Hematopoietic multipotent progenitor cell treated with erythropoietin and hydrocortisone succinate and interleukin-3 and kit ligand, for 6 days (in vitro differentiated cells): ENCODE results near the gene FBXO11.
"Not testable (repeated sequence)": the region's sequence is repeated elsewhere in the genome, so short reads cannot be mapped to it uniquely, and the experiment has no call there.

Experiments
- DNase-seq: peaks from one replicate; pipeline ENCODE4 v3.0.0-alpha.2; 2015

Gene FBXO11

GRCh38 chr2:47897883-47898731 is 8.2 kb downstream of the FBXO11 start:
- DNase-seq, result no peak

GRCh38 chr2:47897191-47897882 is 9.0 kb downstream of the FBXO11 start:
- DNase-seq, result not testable (repeated sequence)

DNA sequence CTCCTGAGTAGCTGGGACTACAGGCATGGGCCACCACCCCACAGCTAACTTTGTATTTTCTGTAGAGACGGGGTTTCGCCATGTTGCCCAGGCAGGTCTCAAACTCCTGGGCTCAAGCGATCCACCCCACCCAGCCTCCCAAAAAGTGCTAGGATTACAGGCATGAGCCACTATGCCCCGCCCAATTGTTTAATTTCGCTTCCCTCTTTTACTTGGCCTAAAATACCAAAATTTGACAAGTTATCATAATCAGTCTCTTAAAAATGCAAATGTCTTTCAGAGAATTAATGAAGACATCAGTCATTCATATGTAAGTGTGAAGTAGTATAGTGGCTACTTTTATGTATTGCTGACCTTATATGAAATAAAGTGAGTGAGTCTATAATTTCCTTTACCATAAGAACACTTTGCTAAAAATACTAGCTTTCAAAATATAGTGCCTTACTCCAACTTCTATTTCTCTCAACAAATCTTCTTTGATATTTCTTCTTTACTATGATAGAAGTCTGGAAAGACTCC is 9.8 kb downstream of the FBXO11 start:
- DNase-seq, result no peak

GRCh38 chr2:47893771-47894170 is 12.5 kb downstream of the FBXO11 start:
- DNase-seq, result peak; percentile 45

GRCh38 chr2:47892338-47892730 is 14.0 kb downstream of the FBXO11 start:
- DNase-seq, result no peak

DNA sequence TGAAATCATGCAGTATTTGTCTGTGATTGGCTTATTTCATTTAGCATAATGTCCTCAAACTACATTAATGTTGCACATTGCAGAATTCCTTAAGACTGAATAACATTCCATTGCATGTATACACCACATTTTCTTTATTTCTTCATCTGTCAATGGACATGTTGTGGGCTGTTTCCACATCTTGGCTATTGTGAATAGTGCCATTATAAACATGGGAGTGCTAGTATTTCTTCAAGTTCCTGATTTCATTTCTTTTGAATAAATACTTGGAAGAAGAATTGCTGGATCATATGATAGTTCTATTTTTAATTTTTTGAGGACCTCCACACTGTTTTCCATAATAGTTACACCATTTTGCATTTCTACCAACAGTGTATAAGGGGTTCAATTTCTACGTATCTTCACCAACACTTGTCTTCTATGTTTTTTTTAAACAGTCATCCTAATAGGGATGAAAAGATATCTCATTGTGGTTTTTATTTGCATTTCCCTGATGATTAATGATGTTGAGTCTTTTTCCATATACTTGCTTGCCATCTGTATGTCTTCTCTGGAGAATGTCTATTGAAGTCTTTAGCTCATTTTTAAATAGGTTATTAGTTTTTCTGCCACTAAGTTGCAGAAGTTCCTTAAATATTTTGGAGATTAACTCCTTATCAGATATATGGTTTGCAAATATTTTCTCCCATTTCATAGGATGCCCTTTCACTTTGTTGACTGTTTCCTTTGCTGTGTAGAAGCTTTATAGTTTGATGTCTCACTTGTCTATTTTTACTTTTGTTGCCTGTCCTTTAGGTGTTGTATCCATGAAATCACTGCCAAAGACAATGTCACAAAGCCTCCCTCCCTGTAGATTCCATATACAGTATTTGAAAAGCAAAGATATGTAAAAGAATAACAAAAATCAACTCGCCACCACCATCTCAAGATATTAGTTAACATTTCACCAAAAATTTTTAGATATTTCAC is 14.6 kb downstream of the FBXO11 start:
- no peak for DNase-seq

DNA sequence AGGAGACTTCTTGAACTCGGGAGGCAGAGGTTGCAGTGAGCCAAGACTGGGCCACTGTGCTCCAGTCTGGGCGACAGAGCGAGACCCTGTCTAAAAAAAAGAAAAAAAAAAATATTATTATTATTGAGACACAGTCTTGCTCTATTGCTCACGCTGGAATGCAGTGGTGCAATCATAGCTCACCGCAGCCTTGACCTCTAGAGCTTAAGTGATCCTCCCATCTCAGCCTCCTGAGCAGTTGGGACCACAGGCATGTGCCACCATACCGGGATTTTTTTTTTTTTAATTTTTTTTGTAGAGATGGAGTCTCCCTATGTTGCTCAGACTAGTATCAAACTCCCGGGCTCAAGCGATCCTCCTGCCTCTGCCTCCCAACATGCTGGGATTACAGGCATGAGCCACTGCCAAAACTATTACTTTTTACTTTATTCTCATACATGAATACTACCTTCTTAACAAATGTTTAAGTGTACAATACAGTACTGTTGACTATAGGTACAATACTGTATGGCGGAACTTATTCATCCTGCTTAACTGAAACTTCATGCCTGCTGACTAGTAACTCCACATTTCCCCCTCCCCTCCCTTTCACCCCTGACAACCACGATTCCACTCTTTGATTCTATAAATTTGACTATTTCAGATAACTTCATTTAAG is 15.5 kb downstream of the FBXO11 start:
- DNase-seq, result no peak

DNA sequence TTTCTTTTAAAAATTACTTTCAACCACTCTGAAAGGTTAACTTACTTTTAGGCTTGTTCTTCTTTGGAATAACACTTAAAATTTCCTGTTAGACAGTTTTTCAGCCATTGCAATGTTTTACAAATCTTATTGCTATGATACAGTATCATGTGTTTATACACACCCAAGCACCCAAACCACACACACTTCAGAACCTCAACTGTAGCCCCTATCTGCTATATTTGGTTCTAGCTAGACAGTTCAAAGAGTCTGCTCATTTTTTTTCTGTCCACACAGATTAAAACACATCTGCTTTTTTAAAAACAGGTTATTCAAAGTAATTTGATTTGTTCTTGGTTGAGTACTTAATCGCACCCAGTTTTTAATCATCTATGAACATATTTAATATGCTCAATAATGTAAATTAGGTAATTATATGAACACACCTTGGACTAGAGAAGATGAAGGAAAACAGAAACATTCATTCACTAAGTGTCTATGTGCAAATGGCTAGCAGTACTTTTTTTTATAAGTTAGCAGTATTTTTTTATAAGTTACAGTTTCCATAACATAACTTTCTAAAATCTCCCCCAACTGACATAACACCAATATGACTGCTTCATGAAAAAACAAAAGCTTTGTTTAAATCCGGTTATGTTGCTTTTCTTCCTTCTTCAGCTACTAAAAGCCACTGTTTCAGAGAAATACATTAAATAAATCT is 17.6 kb downstream of the FBXO11 start:
- peak; percentile 66 for DNase-seq

- DNase-seq, result no peak
Observed at GRCh38 chr2:47876912-47877311, 29.4 kb downstream of the FBXO11 start.

DNA sequence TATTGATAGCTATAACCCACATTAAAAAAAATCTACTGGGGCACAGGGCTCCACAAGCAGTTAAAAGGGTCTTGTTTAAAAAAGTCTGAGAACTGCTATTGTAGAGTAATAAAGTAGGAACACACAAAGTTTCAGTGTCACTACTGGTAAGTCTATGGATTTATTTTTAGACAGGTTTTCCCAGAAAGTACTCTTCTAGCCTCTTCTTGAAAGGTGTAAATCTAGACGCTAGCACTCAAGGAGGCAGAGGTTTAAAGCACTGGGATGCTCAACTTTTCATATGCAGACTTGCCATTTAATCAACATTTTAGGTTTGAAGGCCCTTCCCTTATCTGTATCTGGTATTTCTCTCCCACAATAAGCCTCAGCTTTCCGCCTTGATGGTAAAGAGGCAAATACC is 33.4 kb downstream of the FBXO11 start:
- no peak for DNase-seq

GRCh38 chr2:47870641-47871540 is 35.4 kb downstream of the FBXO11 start:
- peak; percentile 30 for DNase-seq

GRCh38 chr2:47869859-47870595 is 36.3 kb downstream of the FBXO11 start:
- no peak for DNase-seq

DNA sequence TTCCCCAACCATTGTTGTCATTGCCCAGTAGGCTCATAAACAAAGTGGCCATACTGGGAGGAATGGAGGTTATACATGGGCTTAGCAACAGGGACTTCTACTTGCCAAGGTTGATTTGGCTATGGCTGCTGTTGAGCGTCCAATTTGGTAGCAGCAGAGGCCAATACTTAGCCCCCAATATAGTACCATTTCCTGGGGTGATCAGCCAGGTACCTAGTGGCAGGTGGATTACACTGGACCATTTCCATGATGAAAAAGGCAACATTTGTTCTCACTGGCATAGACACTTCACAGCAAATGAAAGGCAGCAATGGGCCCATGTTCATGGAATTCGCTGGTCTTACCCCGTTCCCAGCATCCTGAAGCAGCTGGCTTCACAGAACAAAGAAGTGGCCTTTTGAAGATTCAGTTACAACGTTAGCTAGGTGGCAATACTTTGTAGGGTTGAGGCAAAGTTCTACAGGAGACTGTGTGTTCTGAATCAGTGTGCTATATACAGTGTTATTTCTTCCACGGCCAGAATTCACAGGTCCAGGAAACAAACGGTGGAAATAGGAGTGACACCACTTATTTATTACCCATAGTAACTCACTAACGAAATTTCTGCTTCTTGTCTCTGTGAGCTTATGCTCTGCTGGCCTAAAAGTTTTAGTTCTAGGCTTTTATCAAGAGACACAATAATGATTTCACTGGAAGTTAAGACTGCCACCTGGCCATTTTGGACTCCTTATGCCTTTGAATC is 37.5 kb downstream of the FBXO11 start:
- DNase-seq, result no peak

DNA sequence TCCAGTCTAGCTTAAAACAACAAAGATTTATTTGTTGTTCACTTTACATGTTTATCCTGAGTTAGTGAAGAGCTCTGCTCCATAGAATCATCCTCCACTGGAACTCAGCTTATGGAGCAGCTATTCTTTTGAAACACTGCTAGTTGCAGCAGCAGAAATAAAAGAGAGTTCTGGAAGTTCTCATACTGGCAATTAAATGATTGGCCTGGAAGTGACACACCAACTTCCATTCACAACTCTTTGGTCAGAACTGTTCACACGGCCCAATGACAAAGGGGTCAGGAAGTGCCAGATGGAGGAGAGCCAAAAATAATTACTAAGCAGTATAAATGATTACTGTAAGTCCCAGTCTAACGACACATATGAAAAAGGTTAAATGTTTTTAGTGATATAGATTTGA is 39.1 kb downstream of the FBXO11 start:
- DNase-seq, result peak; percentile 77

GRCh38 chr2:47864566-47864965 is 41.7 kb downstream of the FBXO11 start:
- no peak for DNase-seq

- DNase-seq, result no peak
Observed at GRCh38 chr2:47862949-47863348, 43.3 kb downstream of the FBXO11 start.

- DNase-seq, result not testable (repeated sequence)
Observed at GRCh38 chr2:47853067-47853777, 53.1 kb downstream of the FBXO11 start.

- no peak for DNase-seq
Observed at GRCh38 chr2:47850198-47850597, 56.1 kb downstream of the FBXO11 start.
